ENCODE data around the gene SPC25.

GRCh38 chr2:168895771-168896170 lies 5.5 kb upstream of the SPC25 start:
- TF ChIP-seq RAD21 (IDR thresholded peaks at IDR 0.05) = no peak
- no peak for TF ChIP-seq REST (IDR thresholded peaks at IDR 0.05)
- TF ChIP-seq CTCF (IDR thresholded peaks at IDR 0.05; ENCODE audit: low read depth, low read length, missing input control) = no peak
- no peak for TF ChIP-seq ZBTB33 (IDR thresholded peaks at IDR 0.05)
- no peak for TF ChIP-seq HNF4A (conservative IDR thresholded peaks at IDR 0.05)
- TF ChIP-seq JUND (IDR thresholded peaks at IDR 0.05) = no peak
- TF ChIP-seq GABPA (IDR thresholded peaks at IDR 0.05 in 1 of 2, conservative IDR thresholded peaks at IDR 0.05 in 1 of 2) = no peak
- no peak for TF ChIP-seq HNF4G (IDR thresholded peaks at IDR 0.05)
- TF ChIP-seq YY1 (IDR thresholded peaks at IDR 0.05) = no peak
- TF ChIP-seq TAF1 (conservative IDR thresholded peaks at IDR 0.05) = no peak
- TF ChIP-seq FOXA1 (IDR thresholded peaks at IDR 0.05) = no peak
- no peak for TF ChIP-seq MAX (IDR thresholded peaks at IDR 0.05)
- no peak for TF ChIP-seq SP1 (IDR thresholded peaks at IDR 0.05)
